Measurements from ENCODE around the gene CMTM3. TPM values are rescaled to one million over a fixed set of nuclear protein-coding genes. Genes with fewer than 3 reads are reported as not detected.
"Not testable (repeated sequence)": the region's sequence is repeated elsewhere in the genome, so short reads cannot be mapped to it uniquely, and the experiment has no call there.

CMTM3 gene, protein sequence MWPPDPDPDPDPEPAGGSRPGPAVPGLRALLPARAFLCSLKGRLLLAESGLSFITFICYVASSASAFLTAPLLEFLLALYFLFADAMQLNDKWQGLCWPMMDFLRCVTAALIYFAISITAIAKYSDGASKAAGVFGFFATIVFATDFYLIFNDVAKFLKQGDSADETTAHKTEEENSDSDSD
- polyA plus RNA-seq (2012; ENCODE audit: missing spikeins) = 18.7 TPM

DNA sequence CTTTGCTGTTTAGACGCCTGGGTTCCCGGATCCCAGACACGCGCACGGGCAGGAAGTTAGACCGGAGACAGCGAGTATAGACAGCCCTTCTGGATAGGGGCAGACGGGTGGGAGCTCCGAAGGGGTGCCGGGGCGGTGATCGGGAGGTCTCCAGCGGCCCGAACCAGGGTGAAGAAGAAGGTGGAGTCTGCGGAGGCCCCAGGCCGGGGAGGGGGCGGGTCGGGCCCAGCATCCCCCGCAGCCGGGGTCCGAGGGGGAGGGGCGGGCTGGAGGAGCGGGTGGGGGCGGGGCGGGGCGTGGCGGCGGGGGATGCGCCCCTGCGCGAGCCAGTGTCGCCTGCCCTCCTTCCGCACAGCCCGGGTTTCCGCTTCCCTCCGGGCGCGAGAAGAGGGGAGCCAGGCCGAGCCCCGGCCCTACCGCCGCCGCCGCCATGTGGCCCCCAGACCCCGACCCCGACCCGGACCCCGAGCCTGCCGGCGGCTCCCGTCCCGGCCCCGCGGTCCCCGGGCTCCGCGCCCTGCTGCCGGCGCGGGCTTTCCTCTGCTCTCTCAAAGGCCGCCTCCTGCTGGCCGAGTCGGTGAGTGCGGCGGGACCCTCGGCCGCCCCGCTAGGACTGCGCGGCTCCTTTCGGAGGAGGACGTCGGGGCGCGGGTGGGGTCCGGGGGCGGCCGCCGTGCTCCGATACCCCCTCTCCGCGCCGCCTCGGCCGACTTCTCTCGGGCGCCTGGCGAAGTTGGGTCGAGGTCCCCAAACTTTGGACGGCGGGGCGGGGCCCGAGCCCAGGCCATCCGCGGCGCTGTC is at the start of gene CMTM3:
CMTM3 (plus strand) TSS at position 329 of the 801 bp plus-strand sequence; CDS start at position 431, 102 bp downstream.
- FAIRE-seq = no peak
- peak; percentile 73 for DNase-seq (ENCODE audit: insufficient read length)
- TF ChIP-seq POLR2A (IDR thresholded peaks at IDR 0.05; ENCODE audit: low read depth, low read length) (no peak; the same call in 1 of the 2 replicates), POLR2AphosphoS5 (IDR thresholded peaks at IDR 0.05; ENCODE audit: low read depth, low read length) (no peak), TAF1 (IDR thresholded peaks at IDR 0.05; ENCODE audit: borderline replicate concordance, low read depth, low read length) (no peak)

DNA sequence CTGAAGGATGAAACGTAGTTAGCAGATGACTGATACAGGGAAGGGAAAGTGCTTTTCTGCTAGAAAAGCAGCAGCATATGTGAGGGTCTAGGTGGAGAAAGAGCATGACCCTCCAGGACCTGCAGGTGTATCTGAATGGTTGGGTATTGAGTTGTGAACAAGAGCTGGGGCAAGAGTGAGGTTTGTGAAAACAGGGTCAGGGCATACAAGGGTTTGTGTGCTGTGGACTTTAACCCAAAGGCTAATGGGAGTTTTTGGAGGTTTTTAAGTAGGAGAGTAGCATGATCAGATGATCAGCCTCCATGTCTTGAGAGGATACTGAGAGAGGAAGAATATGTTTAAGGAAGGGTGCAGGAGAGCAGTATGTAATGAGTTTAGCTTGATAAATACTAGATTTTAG is 44.4 kb upstream of the CMTM3 start:
- TF ChIP-seq POLR2AphosphoS5 (IDR thresholded peaks at IDR 0.05; ENCODE audit: low read depth, low read length) = no peak
- TF ChIP-seq TAF1 (IDR thresholded peaks at IDR 0.05; ENCODE audit: borderline replicate concordance, low read depth, low read length) = no peak
- TF ChIP-seq POLR2A (IDR thresholded peaks at IDR 0.05; ENCODE audit: low read depth, low read length) = no peak
- no peak for FAIRE-seq
- no peak for DNase-seq (ENCODE audit: insufficient read length)

DNA sequence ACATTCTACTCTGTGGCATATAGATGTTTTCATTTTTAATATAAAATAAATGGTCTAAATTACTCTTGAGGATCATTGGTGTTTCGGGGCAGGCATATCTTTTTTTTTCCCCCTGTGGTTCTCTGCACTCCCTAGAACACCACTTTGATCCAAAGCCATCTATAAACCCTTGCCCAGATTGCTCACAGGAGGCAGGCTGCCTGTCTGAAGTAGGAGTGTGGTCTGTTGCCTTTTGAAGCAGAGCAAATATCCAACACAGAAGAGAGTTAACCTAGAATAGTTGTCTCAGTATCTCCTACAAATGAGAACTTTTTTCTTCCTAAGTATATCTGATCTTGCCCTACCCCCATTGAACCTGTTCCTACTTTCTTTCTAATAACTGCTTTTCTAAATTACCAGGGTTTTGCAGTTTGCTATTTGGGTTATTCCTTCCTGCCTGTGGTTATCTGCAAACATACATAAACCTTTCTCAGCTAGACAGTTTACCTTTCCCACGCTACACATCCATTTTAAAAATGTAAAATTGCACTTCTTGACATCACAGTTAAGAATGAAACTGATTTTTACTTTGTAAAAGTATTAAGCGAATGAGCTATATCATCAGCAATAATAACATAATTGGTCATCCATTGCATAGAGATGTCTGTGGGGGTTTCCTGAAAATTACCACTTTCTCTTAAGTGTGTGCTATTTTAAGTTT is 43.0 kb upstream of the CMTM3 start:
- no peak for DNase-seq (ENCODE audit: insufficient read length)
- FAIRE-seq = no peak
- TF ChIP-seq TAF1 (IDR thresholded peaks at IDR 0.05; ENCODE audit: borderline replicate concordance, low read depth, low read length) (no peak), POLR2AphosphoS5 (IDR thresholded peaks at IDR 0.05; ENCODE audit: low read depth, low read length) (no peak), POLR2A (IDR thresholded peaks at IDR 0.05; ENCODE audit: low read depth, low read length) (no peak)

- FAIRE-seq (no peak), DNase-seq (ENCODE audit: insufficient read length) (no peak)
- TF ChIP-seq TAF1 (IDR thresholded peaks at IDR 0.05; ENCODE audit: borderline replicate concordance, low read depth, low read length) (no peak), POLR2AphosphoS5 (IDR thresholded peaks at IDR 0.05; ENCODE audit: low read depth, low read length) (no peak), POLR2A (IDR thresholded peaks at IDR 0.05; ENCODE audit: low read depth, low read length) (no peak)
These were observed 42.1 kb upstream of the CMTM3 start for GRCh38 chr16:66562409-66562808.

DNA sequence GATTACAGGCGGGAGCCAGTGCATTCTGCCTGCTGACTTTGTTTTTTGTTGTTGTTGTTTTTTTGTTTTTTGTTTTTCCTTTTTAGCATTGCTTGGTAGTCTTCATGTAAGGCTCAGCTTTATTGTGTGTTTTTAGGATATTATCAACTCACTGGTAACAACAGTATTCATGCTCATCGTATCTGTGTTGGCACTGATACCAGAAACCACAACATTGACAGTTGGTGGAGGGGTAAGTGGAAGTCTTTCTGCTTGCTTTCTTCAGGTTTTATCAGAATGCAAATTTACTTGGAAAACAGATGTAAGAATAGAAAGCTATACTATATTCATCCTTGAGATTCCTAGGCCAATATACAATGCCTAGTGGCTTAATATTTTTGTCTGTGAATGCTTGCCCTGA is 41.5 kb upstream of the CMTM3 start:
- DNase-seq (ENCODE audit: insufficient read length) (no peak), FAIRE-seq (peak; percentile 17)
- TF ChIP-seq POLR2AphosphoS5 (IDR thresholded peaks at IDR 0.05; ENCODE audit: low read depth, low read length) (no peak), POLR2A (IDR thresholded peaks at IDR 0.05; ENCODE audit: low read depth, low read length) (no peak), TAF1 (IDR thresholded peaks at IDR 0.05; ENCODE audit: borderline replicate concordance, low read depth, low read length) (no peak)

DNA sequence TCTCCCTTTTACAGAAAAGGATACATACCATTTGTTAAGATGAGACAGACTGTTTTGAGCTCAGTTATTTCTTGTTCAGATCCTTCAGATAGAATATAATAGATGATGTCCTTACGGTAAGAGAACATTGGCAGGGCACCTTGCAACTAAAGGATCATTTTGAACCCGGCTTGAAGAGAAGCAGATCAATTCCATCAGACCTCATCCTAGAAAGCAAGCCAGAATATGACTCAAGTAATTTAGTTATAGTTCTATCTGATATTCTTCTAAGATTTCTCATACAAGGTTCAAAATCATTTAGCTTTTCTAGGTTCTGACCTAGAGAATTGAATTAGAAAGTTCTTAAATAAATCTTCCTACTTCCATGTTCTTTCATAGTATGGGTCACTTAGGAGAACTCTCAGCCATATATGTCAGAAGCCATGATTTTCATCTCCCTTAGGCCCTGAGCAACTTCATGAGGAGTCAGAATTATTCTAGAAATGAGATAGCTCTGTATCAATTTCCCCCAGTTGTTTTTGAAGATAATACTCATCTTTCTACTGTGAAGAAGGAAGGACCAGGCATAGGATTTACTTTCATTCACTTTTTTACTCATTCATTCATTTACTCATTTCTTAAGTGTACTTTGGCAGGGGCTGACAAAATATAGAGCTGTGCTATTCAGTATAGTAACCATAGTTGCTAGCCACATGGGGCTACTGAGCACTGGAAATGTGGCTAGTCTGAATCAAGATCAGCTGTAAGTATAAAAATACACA is 40.8 kb upstream of the CMTM3 start:
- no peak for TF ChIP-seq POLR2AphosphoS5 (IDR thresholded peaks at IDR 0.05; ENCODE audit: low read depth, low read length)
- no peak for TF ChIP-seq POLR2A (IDR thresholded peaks at IDR 0.05; ENCODE audit: low read depth, low read length)
- TF ChIP-seq TAF1 (IDR thresholded peaks at IDR 0.05; ENCODE audit: borderline replicate concordance, low read depth, low read length) = no peak
- DNase-seq (ENCODE audit: insufficient read length) (no peak), FAIRE-seq (no peak)

DNA sequence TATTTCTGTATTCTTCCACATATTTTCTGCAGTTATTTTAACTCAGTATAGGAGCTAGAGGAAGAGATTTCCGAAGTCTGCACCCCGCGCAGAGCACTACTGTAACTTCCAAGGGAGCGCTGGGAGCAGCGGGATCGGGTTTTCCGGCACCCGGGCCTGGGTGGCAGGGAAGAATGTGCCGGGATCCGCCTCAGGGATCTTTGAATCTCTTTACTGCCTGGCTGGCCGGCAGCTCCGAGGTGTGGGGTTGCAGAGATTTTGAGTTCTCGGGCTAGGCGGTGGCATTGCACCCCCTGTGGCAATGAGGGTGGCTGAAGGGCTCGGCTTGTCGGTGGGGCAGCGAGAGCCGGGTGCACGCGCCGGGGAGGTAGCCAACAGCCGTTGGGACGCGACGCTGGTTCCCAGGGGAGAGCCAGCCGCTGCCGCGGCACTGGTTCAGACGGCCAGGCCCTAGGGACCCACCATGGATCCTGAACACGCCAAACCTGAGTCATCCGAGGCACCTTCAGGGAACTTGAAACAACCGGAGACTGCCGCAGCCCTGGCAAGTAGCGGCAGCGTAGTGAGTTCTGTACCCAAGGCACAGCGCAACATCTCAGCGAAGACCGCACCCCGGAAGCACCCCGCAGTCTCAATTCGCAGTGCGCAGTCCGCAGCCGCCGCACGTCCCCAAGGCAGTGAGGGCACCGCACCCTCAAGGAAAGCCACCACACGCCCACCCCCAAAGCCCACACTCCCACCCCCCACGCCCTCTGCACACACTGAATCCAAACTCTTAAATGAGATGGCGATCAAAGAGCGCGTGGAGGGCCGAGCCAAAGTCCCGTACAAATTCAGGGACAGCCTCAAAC is 38.2 kb upstream of the CMTM3 start, which contains the start of gene CMTM1:
CMTM1 (plus strand) TSS at position 389 of the 851 bp plus-strand sequence; CDS start at position 464, 75 bp downstream.
- no peak for FAIRE-seq

DNA sequence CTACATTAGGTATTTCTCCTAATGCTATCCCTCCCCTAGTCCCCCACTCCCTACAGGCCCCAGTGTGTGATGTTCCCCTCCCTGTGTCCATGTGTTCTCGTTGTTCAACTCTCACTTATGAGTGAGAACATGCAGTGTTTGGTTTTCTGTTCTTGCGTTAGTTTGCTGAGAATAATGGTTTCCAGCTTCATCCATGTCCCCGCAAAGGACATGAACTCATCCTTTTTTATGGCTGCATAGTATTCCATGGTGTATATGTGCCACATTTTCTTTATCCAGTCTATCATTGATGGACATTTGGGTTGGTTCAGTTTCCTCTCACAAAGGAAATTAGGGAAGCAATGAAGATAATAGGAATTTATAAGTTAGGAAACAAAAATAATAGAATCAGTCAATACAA is 37.2 kb upstream of the CMTM3 start:
- FAIRE-seq; DNase-seq (ENCODE audit: insufficient read length): not testable (repeated sequence)

More for the DNA sequence above, 38.2 kb upstream of the CMTM3 start, which contains the start of gene CMTM1:
- no peak for DNase-seq (ENCODE audit: insufficient read length)
- TF ChIP-seq TAF1 (IDR thresholded peaks at IDR 0.05; ENCODE audit: borderline replicate concordance, low read depth, low read length) (no peak), POLR2AphosphoS5 (IDR thresholded peaks at IDR 0.05; ENCODE audit: low read depth, low read length) (no peak), POLR2A (IDR thresholded peaks at IDR 0.05; ENCODE audit: low read depth, low read length) (no peak)

GRCh38 chr16:66568355-66568754 is 36.1 kb upstream of the CMTM3 start:
- FAIRE-seq = no peak
- DNase-seq (ENCODE audit: insufficient read length) = no peak
- TF ChIP-seq POLR2AphosphoS5 (IDR thresholded peaks at IDR 0.05; ENCODE audit: low read depth, low read length) = no peak
- no peak for TF ChIP-seq POLR2A (IDR thresholded peaks at IDR 0.05; ENCODE audit: low read depth, low read length)
- no peak for TF ChIP-seq TAF1 (IDR thresholded peaks at IDR 0.05; ENCODE audit: borderline replicate concordance, low read depth, low read length)

DNA sequence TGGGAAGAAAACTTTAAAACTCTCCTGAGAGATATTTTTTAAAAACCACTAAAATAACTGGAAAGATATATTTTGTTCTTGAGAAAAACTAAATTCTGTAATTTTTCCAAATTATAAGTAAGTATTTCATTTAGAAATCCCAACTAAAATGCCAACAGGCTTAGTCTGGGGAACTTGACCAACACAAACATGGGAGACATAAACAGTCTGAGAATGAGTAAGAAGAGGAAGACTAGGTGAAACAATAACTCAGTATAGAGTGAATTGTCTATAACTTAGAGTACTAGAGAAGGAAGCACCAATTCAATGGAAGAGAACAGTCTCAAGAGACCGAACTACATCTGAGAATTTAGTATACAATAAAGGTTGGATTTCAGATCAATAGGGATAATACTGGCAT is 35.4 kb upstream of the CMTM3 start:
- TF ChIP-seq POLR2A (IDR thresholded peaks at IDR 0.05; ENCODE audit: low read depth, low read length) (no peak), TAF1 (IDR thresholded peaks at IDR 0.05; ENCODE audit: borderline replicate concordance, low read depth, low read length) (no peak), POLR2AphosphoS5 (IDR thresholded peaks at IDR 0.05; ENCODE audit: low read depth, low read length) (no peak)
- FAIRE-seq (no peak), DNase-seq (ENCODE audit: insufficient read length) (no peak)
